ENCODE data around the gene AMER3. TPM values are rescaled to one million over a fixed set of nuclear protein-coding genes. Genes with fewer than 3 reads are reported as not detected.

AMER3 gene
- total and polyA plus RNA-seq, 10 donors: not detected

DNA sequence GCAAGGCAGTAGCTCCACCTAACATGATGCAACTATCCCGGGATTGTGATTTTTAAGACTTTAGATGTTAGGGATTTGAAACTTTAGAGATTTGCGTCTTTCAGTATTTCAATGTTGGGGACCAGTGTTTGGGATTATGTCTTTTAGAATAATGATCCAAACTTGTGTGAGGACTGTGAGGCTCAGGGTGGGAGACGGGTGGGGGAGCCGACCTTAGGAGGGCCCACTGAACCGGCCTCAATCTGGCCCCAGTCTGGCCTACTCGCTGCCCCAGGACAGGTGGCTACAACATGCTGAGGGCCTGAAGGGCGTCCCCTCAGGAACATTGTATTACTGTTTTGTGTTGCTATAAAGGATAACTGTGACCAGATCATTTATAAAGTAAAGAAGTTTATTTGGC, 10.7 kb downstream of the AMER3 start:
- no peaks in the 10 kb centered on the region for H3K4me1 ChIP-seq
- no peak overlapping the region for H3K4me3 ChIP-seq
- intact Hi-C loops (cut with DNase I; ENCODE audit: low total_unique reads): no loop called here
- no peaks in the 10 kb centered on the region for H3K36me3 ChIP-seq
- no peak overlapping the region for H3K27ac ChIP-seq
- peaks cover 0 to 57% (median 4%) of the 10 kb centered on the region in 7 donors for H3K27me3 ChIP-seq (replicated peaks in 1 of 7)
- no peak for TF ChIP-seq POLR2A (IDR thresholded peaks at IDR 0.05)
- no peak for TF ChIP-seq POLR2AphosphoS5 (IDR thresholded peaks at IDR 0.05)
- TF ChIP-seq, protein P1, sequence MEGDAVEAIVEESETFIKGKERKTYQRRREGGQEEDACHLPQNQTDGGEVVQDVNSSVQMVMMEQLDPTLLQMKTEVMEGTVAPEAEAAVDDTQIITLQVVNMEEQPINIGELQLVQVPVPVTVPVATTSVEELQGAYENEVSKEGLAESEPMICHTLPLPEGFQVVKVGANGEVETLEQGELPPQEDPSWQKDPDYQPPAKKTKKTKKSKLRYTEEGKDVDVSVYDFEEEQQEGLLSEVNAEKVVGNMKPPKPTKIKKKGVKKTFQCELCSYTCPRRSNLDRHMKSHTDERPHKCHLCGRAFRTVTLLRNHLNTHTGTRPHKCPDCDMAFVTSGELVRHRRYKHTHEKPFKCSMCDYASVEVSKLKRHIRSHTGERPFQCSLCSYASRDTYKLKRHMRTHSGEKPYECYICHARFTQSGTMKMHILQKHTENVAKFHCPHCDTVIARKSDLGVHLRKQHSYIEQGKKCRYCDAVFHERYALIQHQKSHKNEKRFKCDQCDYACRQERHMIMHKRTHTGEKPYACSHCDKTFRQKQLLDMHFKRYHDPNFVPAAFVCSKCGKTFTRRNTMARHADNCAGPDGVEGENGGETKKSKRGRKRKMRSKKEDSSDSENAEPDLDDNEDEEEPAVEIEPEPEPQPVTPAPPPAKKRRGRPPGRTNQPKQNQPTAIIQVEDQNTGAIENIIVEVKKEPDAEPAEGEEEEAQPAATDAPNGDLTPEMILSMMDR (IDR thresholded peaks at IDR 0.05 in 8 of 11, conservative IDR thresholded peaks at IDR 0.05 in 3 of 11): no peak
- peak; percentile 47 for DNase-seq
- H3K9me3 ChIP-seq: no peaks in the 10 kb centered on the region
- WGBS, 5 donors: 87 to 94% (median 92%) methylated on average over 7 of the region's 7 CpGs

DNA sequence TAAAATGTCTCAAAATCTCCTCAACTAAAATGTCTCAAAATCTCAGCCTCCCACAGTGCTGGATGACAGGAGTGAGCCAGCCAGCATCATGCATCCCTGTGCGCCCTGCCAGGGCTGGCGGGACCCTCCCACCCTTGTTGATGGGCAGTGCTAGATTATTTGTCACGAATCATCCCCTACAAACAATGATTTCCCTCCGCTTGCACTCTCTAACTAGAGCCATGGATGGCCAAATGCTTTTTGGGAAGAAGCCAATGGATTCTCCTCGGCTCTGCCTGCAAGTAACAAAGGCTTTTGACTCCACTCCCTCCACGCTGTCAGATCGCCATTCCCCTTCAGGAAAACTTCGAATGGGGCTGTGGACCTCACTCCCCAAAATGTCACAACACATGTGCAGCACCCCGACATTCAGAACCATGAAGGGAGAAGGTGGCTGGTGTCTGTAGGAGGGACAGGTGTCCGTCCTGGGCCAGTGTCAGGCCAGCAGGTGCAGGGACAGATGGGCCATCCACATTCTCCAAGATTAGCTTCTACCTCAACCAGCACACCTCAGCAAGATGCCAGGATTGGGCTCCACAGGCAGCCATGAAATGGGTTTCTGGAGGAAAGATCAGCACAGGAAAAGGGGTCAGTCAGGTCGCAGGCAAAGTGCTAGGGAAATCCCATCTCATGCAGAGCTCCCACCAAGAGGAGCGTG, 11.5 kb downstream of the AMER3 start:
- DNase-seq: peak; percentile 37
- H3K36me3 ChIP-seq: no peaks in the 10 kb centered on the region
- no peak overlapping the region for H3K27ac ChIP-seq
- intact Hi-C loops (cut with DNase I; ENCODE audit: low total_unique reads): no loop called here
- peaks cover 0 to 48% (median 4%) of the 10 kb centered on the region in 7 donors for H3K27me3 ChIP-seq (replicated peaks in 1 of 7)
- no peak overlapping the region for H3K4me3 ChIP-seq
- H3K4me1 ChIP-seq: no peaks in the 10 kb centered on the region
- no peaks in the 10 kb centered on the region for H3K9me3 ChIP-seq
- 69 to 79% (median 77%) methylated on average over 11 to 12 of the region's 12 CpGs for WGBS, 5 donors
- TF ChIP-seq, protein P1 (IDR thresholded peaks at IDR 0.05 in 8 of 11, conservative IDR thresholded peaks at IDR 0.05 in 3 of 11): no peak
- TF ChIP-seq POLR2A (IDR thresholded peaks at IDR 0.05) (no peak), POLR2AphosphoS5 (IDR thresholded peaks at IDR 0.05) (no peak)

DNA sequence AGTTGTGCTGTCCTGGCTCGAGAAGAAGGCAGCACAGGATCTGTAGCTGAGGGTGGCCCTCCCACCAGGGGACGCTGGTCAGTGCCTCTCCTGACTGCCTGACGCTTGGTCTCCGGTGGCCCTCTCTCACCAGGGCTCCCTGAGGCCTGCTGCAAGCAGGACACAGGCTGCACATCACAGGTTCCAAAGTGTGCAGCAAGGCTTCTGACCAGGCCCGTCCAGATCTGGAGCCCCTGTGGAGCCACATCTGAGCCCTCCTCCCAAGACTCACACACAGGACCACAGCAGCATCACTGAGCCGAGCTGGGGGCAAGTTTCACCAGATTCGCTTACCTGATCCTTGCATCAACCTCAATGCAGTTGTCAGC, 12.1 kb downstream of the AMER3 start:
- no peaks in the 10 kb centered on the region for H3K36me3 ChIP-seq
- peak; percentile 31 for DNase-seq
- 58 to 72% (median 66%) methylated on average over 6 to 7 of the region's 7 CpGs for WGBS, 5 donors
- no peak overlapping the region for H3K4me3 ChIP-seq
- H3K9me3 ChIP-seq: peaks cover 0 to under 1% (median 0%) of the 10 kb centered on the region in 8 donors
- intact Hi-C loops (cut with DNase I; ENCODE audit: low total_unique reads): no loop called here
- no peak overlapping the region for H3K27ac ChIP-seq
- no peaks in the 10 kb centered on the region for H3K4me1 ChIP-seq
- TF ChIP-seq POLR2AphosphoS5 (IDR thresholded peaks at IDR 0.05): no peak
- no peak for TF ChIP-seq POLR2A (IDR thresholded peaks at IDR 0.05)
- TF ChIP-seq, protein P1 (IDR thresholded peaks at IDR 0.05 in 8 of 11, conservative IDR thresholded peaks at IDR 0.05 in 3 of 11): no peak
- peaks cover 0 to 43% (median 4%) of the 10 kb centered on the region in 7 donors for H3K27me3 ChIP-seq (replicated peaks in 1 of 7)

DNA sequence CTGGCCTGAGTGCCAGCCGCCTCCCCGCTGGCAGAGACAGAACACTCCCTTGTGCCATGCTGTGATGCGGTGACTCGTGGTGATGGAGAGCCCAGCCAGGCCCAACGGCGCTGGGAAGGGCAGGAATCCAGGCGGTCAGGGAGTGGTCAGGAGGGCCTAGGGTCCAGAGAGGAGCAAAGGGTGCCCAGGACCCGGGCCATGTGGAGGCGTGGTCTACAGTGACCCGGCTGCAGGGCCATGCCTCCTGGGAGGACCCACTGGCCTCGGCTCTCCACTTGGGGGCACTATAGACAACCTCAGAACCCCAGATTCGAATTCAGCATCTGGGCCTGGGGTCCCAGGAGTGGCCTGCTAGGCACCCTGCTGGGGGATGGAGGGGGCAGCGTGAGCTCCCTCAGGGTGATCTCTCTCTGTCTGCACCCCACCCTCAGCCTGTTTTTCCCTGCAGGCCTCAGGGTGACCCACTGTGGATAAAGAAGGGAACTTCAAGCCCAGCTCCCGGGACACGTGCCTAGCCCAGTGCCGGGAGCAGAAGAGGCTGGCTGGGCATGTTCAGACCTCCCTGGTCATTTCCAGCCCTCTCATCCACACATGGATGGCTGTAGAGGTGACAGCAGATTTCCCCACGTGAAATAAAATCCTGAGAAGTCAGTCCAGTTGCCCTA, 13.0 kb downstream of the AMER3 start:
- TF ChIP-seq POLR2AphosphoS5 (IDR thresholded peaks at IDR 0.05) (no peak), POLR2A (IDR thresholded peaks at IDR 0.05) (no peak)
- TF ChIP-seq, protein P1 (IDR thresholded peaks at IDR 0.05 in 8 of 11, conservative IDR thresholded peaks at IDR 0.05 in 3 of 11): no peak
- peaks cover 0 to 34% (median 4%) of the 10 kb centered on the region in 7 donors for H3K27me3 ChIP-seq (replicated peaks in 1 of 7)
- DNase-seq: peak; percentile 73

More for the DNA sequence above, 13.0 kb downstream of the AMER3 start:
- H3K4me1 ChIP-seq: no peaks in the 10 kb centered on the region
- peaks cover 0 to 7% (median 0%) of the 10 kb centered on the region in 8 donors for H3K9me3 ChIP-seq
- WGBS, 5 donors: 79 to 87% (median 85%) methylated on average over 11 to 17 of the region's 17 CpGs
- no peak overlapping the region for H3K27ac ChIP-seq
- H3K4me3 ChIP-seq: no peak overlapping the region
- intact Hi-C loops (cut with DNase I; ENCODE audit: low total_unique reads): no loop called here
- H3K36me3 ChIP-seq: no peaks in the 10 kb centered on the region
